HepG2 (cell line): ENCODE results near the gene TOLLIP. TPM values are rescaled to one million over a fixed set of nuclear protein-coding genes. Genes with fewer than 3 reads are reported as not detected.

Source experiments
- ARHGAP35 ChIP-seq: sonication (generic); formaldehyde crosslinking; IDR thresholded peaks from 2 replicates; pipeline ENCODE4 v1.9.0; 2022; ENCODE audit warnings: mild to moderate bottlenecking, inconsistent platforms, moderate library complexity, missing genetic modification reagents, borderline replicate concordance
- ATRX ChIP-seq: sonication (generic); formaldehyde crosslinking; IDR thresholded peaks from 2 replicates; pipeline ENCODE4 v1.4.0; 2020; ENCODE audit warnings: missing genetic modification reagents, borderline replicate concordance
- CSRNP1 ChIP-seq: sonication (generic); formaldehyde crosslinking; IDR thresholded peaks from 2 replicates; pipeline ENCODE4 v1.8.1; 2023; ENCODE audit warnings: mild to moderate bottlenecking, missing genetic modification reagents
- EZH2 ChIP-seq: conservative IDR thresholded peaks from 2 replicates; pipeline ENCODE4 v1.6.1; 2012; ENCODE audit warnings: mild to moderate bottlenecking, low read depth, low read length, moderate library complexity
- FOXP1 ChIP-seq, 2 experiments: fragments of 450-650 bp in 1 of 2; IDR thresholded peaks; 2 replicates each; pipeline ENCODE4 v1.6.1; 2017 to 2018; ENCODE audit warnings: antibody characterized with exemption in 1 of 2
- HOXA5 ChIP-seq: sonication (generic); formaldehyde crosslinking; IDR thresholded peaks from 2 replicates; pipeline ENCODE4 v1.4.0; 2020; ENCODE audit warnings: missing genetic modification reagents
- MTERF4 ChIP-seq: sonication (generic); formaldehyde crosslinking; IDR thresholded peaks from 2 replicates; pipeline ENCODE4 v1.8.0; 2023; ENCODE audit warnings: mild to moderate bottlenecking, missing genetic modification reagents
- STAT5B ChIP-seq: sonication (generic); formaldehyde crosslinking; IDR thresholded peaks from 2 replicates; pipeline ENCODE4 v1.4.0; 2020; ENCODE audit warnings: missing genetic modification reagents
- ZIK1 ChIP-seq: sonication (generic); formaldehyde crosslinking; IDR thresholded peaks from 2 replicates; pipeline ENCODE4 v1.5.0; 2020; ENCODE audit warnings: mild to moderate bottlenecking, low read depth, missing genetic modification reagents, borderline replicate concordance
- ZKSCAN8 ChIP-seq: IDR thresholded peaks from 2 replicates; pipeline ENCODE4 v1.6.1; 2016; ENCODE audit warnings: borderline replicate concordance, missing genetic modification reagents, missing compliant biosample characterization
- ZMYM3 ChIP-seq: sonication (generic); formaldehyde crosslinking; IDR thresholded peaks from 2 replicates; pipeline ENCODE4 v1.5.1; 2020; ENCODE audit warnings: mild to moderate bottlenecking, missing genetic modification reagents
- ZNF350 ChIP-seq: sonication (generic); formaldehyde crosslinking; IDR thresholded peaks from 2 replicates; pipeline ENCODE4 v1.4.0; 2020; ENCODE audit warnings: mild to moderate bottlenecking, low read depth, missing genetic modification reagents, borderline replicate concordance
- ZNF431 ChIP-seq: sonication (generic); formaldehyde crosslinking; IDR thresholded peaks from 2 replicates; pipeline ENCODE4 v1.9.0; 2022; ENCODE audit warnings: missing genetic modification reagents, low read depth, mild to moderate bottlenecking, borderline replicate concordance
- ZNF607 ChIP-seq: sonication (generic); formaldehyde crosslinking; IDR thresholded peaks from 2 replicates; pipeline ENCODE4 v1.5.1; 2020; ENCODE audit warnings: missing genetic modification reagents, mild to moderate bottlenecking, borderline replicate concordance
- polyA plus RNA-seq, 8 experiments: library from polyadenylated mRNA; depleted of rRNA in 3 of 8; stranded (reverse) in 7 of 8; unstranded in 1 of 8; fragments of >200 nt; fragmentation: Illumina TruSeq in 4 of 8; extraction: Trizol in 4 of 8; gene quantifications; 2 replicates each; pipeline versions ENCODE4 v1.2.1 to v1.2.3, GENCODE V29; 2011 to 2016; ENCODE audit warnings: low read depth in 4 of 8, missing spikeins in 1 of 8, mixed read lengths in 1 of 8; ENCODE audit not compliant: insufficient read depth in 1 of 8
- total RNA-seq, 5 experiments: library from RNA; depleted of rRNA; stranded (reverse); fragments of >200 nt; fragmentation: Illumina TruSeq; extraction: Trizol; gene quantifications; 2 replicates each; pipeline ENCODE4 v1.2.3, GENCODE V29; 2016; ENCODE audit warnings: low read depth in 1 of 5
- TF ChIP-seq, protein P1 (sequence below): IDR thresholded peaks from 2 replicates; pipeline ENCODE4 v1.6.1; 2018; ENCODE audit warnings: missing genetic modification reagents, mild to moderate bottlenecking, missing compliant biosample characterization
- TF ChIP-seq, protein P2 (sequence below): sonication (generic); formaldehyde crosslinking; IDR thresholded peaks from 2 replicates; pipeline ENCODE4 v1.8.0; 2022; ENCODE audit warnings: mild to moderate bottlenecking, missing genetic modification reagents; ENCODE audit not compliant: insufficient replicate concordance

TOLLIP gene
- total and polyA plus RNA-seq, 2 of the 13 experiments (the other 11 are each of a cell fraction or from before 2014, with no cell fraction given) = 25.9 to 47.5 TPM

DNA sequence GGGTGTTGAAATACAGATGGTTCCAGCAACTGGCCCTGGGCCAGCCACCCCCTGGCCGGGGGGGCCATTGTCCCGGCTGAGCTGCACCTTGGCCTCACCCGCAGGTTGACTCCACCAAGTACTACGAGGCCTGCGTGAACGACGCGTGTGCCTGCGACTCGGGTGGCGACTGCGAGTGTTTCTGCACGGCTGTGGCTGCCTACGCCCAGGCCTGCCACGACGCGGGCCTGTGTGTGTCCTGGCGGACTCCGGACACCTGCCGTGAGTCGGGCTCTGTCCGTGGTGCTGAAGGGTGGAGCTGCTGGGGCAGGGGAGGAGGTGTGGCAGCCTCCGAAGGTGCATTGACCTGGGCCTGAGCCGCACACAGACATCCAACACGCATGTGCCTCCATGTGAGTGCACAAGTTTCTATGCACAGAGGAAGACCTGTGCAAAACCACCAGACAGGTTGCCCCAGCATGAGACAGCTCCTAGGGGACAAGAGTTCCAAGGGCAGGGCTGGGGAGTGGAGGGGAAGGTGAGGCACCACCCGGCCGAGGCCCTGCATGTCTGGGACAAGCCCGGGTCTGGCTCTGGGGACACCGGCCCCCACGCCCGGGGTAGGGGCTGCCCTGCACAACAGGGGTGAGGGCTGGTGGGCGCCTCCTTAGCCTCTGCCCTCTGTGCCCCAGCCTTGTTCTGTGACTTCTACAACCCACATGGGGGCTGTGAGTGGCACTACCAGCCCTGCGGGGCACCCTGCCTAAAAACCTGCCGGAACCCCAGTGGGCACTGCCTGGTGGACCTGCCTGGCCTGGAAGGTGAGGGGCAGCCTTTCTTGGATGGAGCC lies 70.5 kb downstream of the TOLLIP start (continued):
- no peak for TF ChIP-seq ZNF431 (CRISPR knock-in tag)
- TF ChIP-seq, protein P1, sequence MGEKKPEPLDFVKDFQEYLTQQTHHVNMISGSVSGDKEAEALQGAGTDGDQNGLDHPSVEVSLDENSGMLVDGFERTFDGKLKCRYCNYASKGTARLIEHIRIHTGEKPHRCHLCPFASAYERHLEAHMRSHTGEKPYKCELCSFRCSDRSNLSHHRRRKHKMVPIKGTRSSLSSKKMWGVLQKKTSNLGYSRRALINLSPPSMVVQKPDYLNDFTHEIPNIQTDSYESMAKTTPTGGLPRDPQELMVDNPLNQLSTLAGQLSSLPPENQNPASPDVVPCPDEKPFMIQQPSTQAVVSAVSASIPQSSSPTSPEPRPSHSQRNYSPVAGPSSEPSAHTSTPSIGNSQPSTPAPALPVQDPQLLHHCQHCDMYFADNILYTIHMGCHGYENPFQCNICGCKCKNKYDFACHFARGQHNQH (CRISPR knock-in tag) = peak; percentile 43; the same call in 1 of the 2 replicates
- TF ChIP-seq HOXA5 (CRISPR knock-in tag) = peak; percentile 74; the same call in 1 of the 2 replicates
- TF ChIP-seq ATRX (CRISPR knock-in tag) = no peak
- no peak for TF ChIP-seq ZNF607 (CRISPR knock-in tag)
- TF ChIP-seq ZNF350 (CRISPR knock-in tag) = 0 out of 2 replicates have a peak, but pooled peaks have one; percentile 25
- TF ChIP-seq MTERF4 (CRISPR knock-in tag) = peak; percentile 71; the same call in 1 of the 2 replicates
- TF ChIP-seq ZKSCAN8 = no peak
- peak; percentile 62; the same call in 1 of the 2 replicates for TF ChIP-seq ZIK1 (CRISPR knock-in tag)
- 0 out of 2 replicates have a peak, but pooled peaks have one; percentile 66 for TF ChIP-seq STAT5B (CRISPR knock-in tag)
- TF ChIP-seq, protein P2, sequence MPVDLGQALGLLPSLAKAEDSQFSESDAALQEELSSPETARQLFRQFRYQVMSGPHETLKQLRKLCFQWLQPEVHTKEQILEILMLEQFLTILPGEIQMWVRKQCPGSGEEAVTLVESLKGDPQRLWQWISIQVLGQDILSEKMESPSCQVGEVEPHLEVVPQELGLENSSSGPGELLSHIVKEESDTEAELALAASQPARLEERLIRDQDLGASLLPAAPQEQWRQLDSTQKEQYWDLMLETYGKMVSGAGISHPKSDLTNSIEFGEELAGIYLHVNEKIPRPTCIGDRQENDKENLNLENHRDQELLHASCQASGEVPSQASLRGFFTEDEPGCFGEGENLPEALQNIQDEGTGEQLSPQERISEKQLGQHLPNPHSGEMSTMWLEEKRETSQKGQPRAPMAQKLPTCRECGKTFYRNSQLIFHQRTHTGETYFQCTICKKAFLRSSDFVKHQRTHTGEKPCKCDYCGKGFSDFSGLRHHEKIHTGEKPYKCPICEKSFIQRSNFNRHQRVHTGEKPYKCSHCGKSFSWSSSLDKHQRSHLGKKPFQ (CRISPR knock-in tag) = no peak
- TF ChIP-seq ARHGAP35 (CRISPR knock-in tag) = 0 out of 2 replicates have a peak, but pooled peaks have one; percentile 45
- no peak for TF ChIP-seq EZH2
- TF ChIP-seq FOXP1 (IDR thresholded peaks at IDR 0.05) = no peak
- TF ChIP-seq FOXP1 (CRISPR knock-in tag; IDR thresholded peaks at IDR 0.05) = no peak
- TF ChIP-seq ZMYM3 = no peak
- no peak for TF ChIP-seq CSRNP1 (CRISPR knock-in tag)
